ENCODE results near the gene TENT4B.
"Not testable (repeated sequence)": the region's sequence is repeated elsewhere in the genome, so short reads cannot be mapped to it uniquely, and the experiment has no call there.

The TENT4B gene

DNA sequence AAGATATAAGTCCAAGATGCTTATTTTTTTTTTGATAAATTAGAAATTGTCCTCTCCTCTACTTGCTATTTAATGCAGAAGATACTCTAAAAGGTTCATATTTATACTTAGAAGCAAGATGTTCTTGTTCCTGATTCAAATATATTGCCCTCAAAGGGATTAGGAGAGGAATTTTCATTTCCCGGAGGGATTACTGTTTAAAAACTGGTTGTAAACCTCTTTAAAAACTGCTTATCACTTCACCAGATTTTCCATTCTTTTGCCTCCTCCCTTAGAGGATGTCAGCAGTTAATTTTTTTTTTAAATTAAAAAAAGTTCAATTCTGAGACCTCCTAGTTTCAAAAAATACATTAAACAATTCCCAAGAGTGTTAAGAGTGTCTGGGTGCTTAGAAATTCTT, 2.8 kb downstream of the TENT4B start:
- no peak for DNase-seq

GRCh38 chr16:50156590-50156989, 3.5 kb downstream of the TENT4B start:
- no peak for DNase-seq

- DNase-seq, result peak; percentile 54
These were observed 7.5 kb downstream of the TENT4B start for GRCh38 chr16:50160495-50161164.

DNA sequence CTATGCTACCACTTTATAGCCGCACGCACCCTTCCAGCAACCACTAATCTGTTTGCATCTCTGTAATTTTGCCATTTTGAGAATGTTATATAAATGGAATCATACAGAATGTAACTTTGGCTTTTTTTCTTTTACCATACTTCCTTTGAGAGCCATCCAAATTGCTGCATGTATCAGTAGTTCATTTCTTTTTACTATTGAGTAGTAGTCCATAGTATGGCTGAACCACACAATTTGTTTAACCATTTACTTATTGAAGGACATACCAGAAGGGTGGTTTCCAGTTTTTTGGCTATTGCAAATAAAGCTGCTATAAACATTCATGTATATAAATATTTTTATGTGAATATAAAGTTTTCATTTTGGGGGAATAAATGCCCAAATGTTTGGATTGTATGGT, 8.8 kb downstream of the TENT4B start:
- no peak for DNase-seq

GRCh38 chr16:50165473-50165872, 12.4 kb downstream of the TENT4B start:
- DNase-seq, result no peak

DNA sequence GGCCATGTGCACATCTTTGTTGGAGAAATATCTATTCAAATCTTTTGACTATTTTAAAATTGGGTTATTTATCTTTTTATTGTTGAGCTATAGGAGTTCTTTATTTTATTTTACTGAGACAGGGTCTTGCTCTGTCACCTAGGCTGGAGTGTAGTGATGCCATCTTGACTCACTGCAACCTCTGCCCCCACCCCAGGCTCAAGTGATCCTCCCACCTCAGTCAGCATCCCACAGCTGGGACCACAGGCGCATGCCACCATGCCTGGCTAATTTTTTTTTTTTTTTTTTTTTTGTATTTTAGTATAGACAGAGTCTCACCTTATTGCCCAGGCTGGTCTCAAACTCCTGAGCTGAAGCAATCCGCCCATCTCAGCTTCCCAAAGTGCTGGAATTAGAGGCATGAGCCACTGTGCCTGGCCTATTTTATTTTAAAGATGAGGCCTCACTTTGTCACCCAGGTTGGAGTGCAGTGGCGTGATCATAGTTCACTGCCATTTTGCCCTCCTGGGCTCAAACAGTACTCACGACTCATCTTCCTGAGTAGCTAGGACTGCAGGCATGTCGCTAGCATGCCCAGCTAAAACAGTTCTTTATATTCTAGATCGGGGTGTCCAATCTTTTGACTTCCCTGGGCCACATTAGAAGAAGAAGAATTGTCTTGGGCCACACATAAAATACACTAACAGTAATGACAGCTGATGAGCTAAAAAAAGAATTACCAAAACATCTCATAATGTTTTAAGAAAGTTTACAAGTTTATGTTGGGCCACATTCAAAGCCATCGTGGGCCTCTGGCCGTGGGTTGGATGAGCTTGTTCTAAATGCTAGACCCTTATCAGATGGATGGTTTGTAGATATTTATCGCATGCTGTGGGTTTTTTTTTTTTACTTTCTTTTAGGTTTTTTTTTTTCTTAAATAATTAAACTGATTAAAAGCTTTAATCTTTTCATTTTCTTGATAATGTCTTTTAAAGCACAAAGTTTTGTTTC, 13.7 kb downstream of the TENT4B start:
- DNase-seq, result peak; percentile 55

DNA sequence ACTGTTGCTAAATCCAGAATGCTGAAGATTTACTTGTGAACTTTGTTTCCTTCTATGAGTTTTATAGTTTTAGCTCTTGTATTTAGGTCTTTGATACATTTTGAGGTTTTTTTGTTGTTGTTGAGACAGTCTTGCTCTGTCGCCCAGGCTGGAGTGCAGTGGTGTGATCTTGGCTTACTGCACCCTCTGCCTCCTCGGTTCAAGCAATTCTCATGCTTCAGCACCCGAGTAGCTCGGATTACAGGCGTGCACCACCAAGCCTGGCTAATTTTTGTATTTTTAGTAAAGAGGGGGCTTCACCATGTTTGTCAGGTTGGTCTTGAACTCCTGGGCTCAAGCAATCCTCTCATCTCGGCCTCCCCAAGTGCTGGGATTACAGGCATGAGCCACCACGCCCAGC, 14.4 kb downstream of the TENT4B start:
- DNase-seq, result no peak

DNA sequence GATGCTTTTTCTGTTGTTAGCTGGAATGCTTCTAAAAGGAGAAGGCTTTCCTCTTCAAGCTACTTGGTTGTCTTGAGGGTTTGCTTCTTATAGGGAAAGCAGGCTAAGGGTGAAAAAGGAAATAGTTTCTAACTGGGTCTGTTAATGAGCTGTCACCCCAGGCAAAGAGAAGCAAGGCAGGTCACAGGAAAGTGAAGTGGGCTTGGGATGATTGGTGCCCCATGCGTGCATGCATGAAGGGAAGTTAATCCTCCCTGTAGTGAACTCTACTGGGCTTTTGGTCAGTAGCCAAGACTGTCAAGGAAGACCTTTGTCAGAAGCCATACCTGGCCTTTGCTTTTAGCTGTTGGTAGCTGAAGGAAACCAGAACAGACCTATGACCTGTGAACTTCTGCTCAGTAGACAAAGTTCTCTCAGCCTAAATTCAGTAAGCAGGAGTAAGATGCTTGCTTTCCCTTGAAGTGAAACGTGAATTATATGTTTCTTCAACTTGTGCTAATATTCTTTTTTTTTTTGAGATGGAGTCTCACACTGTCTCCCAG, 16.5 kb downstream of the TENT4B start:
- DNase-seq, result no peak

DNA sequence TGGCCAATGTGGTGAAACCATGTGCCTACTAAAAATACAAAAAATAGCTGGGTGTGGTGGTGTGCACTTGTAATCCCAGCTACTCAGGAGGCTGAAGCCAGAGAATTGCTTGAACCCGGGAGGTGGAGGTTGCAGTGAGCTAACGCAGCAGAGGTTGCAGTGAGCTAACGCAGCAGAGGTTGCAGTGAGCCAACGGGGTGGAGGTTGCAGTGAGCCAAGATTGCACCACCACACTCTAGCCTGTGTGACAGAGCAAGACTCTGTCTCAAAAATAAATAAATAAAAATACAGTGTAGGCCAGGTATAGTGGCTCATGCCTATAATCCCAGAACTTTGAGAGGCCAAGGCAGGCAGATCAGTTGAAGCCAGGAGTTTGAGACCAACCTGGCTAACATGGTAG, 18.7 kb downstream of the TENT4B start:
- DNase-seq, result not testable (repeated sequence)

GRCh38 chr16:50172195-50172922, 19.3 kb downstream of the TENT4B start:
- no peak for DNase-seq

GRCh38 chr16:50173316-50173715, 20.2 kb downstream of the TENT4B start:
- peak; percentile 39 for DNase-seq

GRCh38 chr16:50178491-50178941, 25.4 kb downstream of the TENT4B start:
- DNase-seq, result no peak

DNA sequence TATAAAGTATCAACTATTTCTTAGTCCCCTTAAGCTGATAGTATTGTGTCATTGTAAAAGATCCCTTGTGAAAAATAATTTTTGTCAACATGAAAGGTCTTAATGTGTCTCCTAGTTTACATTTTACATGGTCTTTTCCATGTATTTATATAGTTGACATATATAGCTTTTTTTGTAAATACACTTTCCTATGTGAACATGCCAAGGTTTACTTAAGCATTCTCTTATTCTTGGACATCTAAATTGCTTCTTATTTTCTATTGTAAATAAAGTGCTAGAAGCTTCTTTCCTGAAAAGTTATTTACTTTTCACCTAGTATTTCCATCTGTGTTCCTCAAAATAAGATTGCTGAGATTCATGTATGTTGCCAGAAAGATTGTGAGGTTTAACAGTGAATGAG, 29.3 kb downstream of the TENT4B start:
- DNase-seq, result no peak

- peak; percentile 63 for DNase-seq
These were observed 30.2 kb downstream of the TENT4B start for GRCh38 chr16:50183316-50183715.

GRCh38 chr16:50185005-50185505, 31.9 kb downstream of the TENT4B start:
- peak; percentile 72 for DNase-seq

DNA sequence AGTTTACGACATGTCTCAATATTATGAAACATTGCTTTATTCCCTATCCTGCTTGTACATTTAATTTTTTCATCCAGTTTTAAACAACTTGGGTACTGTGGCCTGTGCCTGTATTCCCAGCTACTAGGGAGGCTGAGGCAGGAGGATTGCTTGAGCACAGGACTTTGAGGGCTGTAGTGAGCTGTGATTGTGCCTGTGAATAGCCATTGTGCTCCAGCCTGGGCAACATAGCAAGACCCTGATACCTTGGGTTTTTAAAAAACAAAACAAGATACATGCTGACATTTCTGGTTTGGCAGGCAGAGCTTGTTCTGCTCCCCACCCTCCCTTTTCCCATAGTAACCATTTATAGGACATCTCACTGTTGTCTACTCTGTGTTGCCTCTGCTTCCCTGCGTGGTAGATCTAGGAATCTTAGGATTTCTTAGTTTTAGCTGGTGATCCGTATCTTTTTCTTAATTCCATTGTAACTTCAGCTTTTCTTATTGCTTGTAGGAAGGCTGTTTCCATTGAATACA, 35.6 kb downstream of the TENT4B start:
- no peak for DNase-seq

GRCh38 chr16:50190292-50190691, 37.2 kb downstream of the TENT4B start:
- DNase-seq, result no peak

GRCh38 chr16:50192386-50193050, 39.4 kb downstream of the TENT4B start:
- DNase-seq, result no peak

- peak; percentile 45 for DNase-seq
These were observed 40.5 kb downstream of the TENT4B start for GRCh38 chr16:50193594-50193993.

DNA sequence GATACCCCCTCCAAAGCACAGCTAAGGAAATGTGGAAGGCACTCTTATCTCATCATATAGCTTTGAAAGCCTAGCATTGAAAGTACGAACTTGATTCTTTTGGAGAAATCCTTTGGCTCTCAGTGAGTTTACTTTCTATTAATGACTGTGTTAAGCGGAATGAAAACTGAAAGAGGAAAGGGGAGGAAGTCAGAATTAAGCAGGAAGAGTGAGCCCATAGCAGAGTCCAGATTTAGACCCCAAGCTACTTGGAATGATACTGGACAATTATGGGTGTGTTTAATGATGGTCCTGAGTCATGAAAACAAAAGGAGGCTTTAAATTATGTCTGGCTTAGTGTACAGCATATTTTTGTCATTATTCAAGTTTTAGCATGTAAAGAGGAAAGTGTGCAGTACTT, 42.2 kb downstream of the TENT4B start:
- peak; percentile 79 for DNase-seq

- DNase-seq, result no peak
These were observed 42.6 kb downstream of the TENT4B start for GRCh38 chr16:50195756-50196155.

GRCh38 chr16:50197582-50197981, 44.5 kb downstream of the TENT4B start:
- DNase-seq, result no peak
